Endothelial cell of umbilical vein (primary cell): ENCODE measurements around the gene NUP205. TPM values are rescaled to one million over a fixed set of nuclear protein-coding genes. Genes with fewer than 3 reads are reported as not detected.

Source experiments
- BruUV-seq: library from RNA; stranded (reverse); fragments of 400-500 nt; replicated peaks from 2 replicates; lab custom pipeline; 2021; lab: Mats Ljungman, UMichigan
- CTCF ChIA-PET: fragments of 300-600, 350-600 bp; sonication (Branson Sonifier 250); formaldehyde crosslinking; loops from one replicate; lab custom pipeline; 2021; ENCODE audit warnings: antibody characterized with exemption, inconsistent platforms; lab: Charles Lee
- POLR2A ChIA-PET: fragments of 300-600, 350-600 bp; sonication (Branson Sonifier 250); formaldehyde crosslinking; loops from one replicate; lab custom pipeline; 2021; ENCODE audit warnings: antibody characterized with exemption, inconsistent platforms; lab: Charles Lee
- DNase-seq: peaks from one replicate; pipeline ENCODE4 v3.0.0-alpha.2; 2011; ENCODE audit warnings: low read depth, low spot score
- FAIRE-seq: peaks from 2 replicates; lab custom pipeline; 2011; peaks lifted over from hg19 to GRCh38; lab: Jason Lieb, UNC
- H2AFZ ChIP-seq: 2 replicates; pipeline ENCODE4 v1.6.0; 2012; ENCODE audit warnings: low read depth, low read length, control low read depth, inconsistent platforms
- H3K27ac ChIP-seq: 2 replicates; pipeline ENCODE4 v1.5.1; 2011; ENCODE audit warnings: low read depth, mild to moderate bottlenecking, control low read depth, low read length, moderate library complexity; ENCODE audit not compliant: insufficient read depth
- H3K27me3 ChIP-seq, 2 experiments: 2 replicates each; pipeline versions ENCODE4 v1.6.0 to v1.6.1; 2011; ENCODE audit warnings: low read length in 2 of 2, mixed read lengths in 1 of 2; ENCODE audit not compliant: control insufficient read depth in 2 of 2, insufficient read depth in 2 of 2
- H3K36me3 ChIP-seq, 2 experiments: 2 replicates in 1 of 2; 3 replicates in 1 of 2; pipeline ENCODE4 v1.5.1; 2011; ENCODE audit warnings: low read length in 2 of 2, mild to moderate bottlenecking in 1 of 2, moderate library complexity in 1 of 2; ENCODE audit not compliant: control insufficient read depth in 2 of 2, insufficient read depth in 2 of 2; ENCODE audit errors: extremely low read depth in 1 of 2
- H3K4me1 ChIP-seq: 3 replicates; pipeline ENCODE4 v1.5.1; 2011; ENCODE audit warnings: mild to moderate bottlenecking, low read length; ENCODE audit not compliant: control insufficient read depth, insufficient read depth; ENCODE audit errors: extremely low read depth
- H3K4me2 ChIP-seq: 2 replicates; pipeline ENCODE4 v1.6.1; 2011; ENCODE audit warnings: low read length, control low read depth, mixed read lengths; ENCODE audit not compliant: insufficient read depth
- H3K4me3 ChIP-seq, 3 experiments: fragments of 200-600 bp in 1 of 3; sonication (generic), shearing (Covaris generic) in 1 of 3; replicated peaks in 1 of 3; 2 replicates each; pipeline ENCODE4 v1.5.1; 2011 to 2016; ENCODE audit warnings: control low read depth in 3 of 3, low read length in 3 of 3, mild to moderate bottlenecking in 2 of 3, inconsistent platforms in 1 of 3, low read depth in 1 of 3, moderate library complexity in 1 of 3; ENCODE audit not compliant: insufficient read depth in 1 of 3
- H3K79me2 ChIP-seq: 2 replicates; pipeline ENCODE4 v1.6.0; 2012; ENCODE audit warnings: low read length, inconsistent platforms; ENCODE audit not compliant: control insufficient read depth, insufficient read depth
- H3K9ac ChIP-seq: replicated peaks from 2 replicates; pipeline ENCODE3; 2011; ENCODE audit warnings: low read length, control low read depth; ENCODE audit not compliant: insufficient read depth; ENCODE audit errors: extremely low read depth
- H3K9me1 ChIP-seq: replicated peaks from 3 replicates; pipeline ENCODE4 v1.6.0; 2011; ENCODE audit warnings: mild to moderate bottlenecking, low read length; ENCODE audit not compliant: control insufficient read depth, insufficient read depth; ENCODE audit errors: extremely low read depth
- H3K9me3 ChIP-seq: replicated peaks from 2 replicates; pipeline ENCODE4 v1.5.1; 2012; ENCODE audit warnings: low read length, inconsistent platforms; ENCODE audit not compliant: control insufficient read depth, insufficient read depth
- H4K20me1 ChIP-seq: replicated peaks from 2 replicates; pipeline ENCODE3; 2011; ENCODE audit warnings: mild to moderate bottlenecking, low read length; ENCODE audit not compliant: control insufficient read depth, insufficient read depth; ENCODE audit errors: extremely low read depth
- EZH2 ChIP-seq: IDR thresholded peaks from 2 replicates; pipeline ENCODE4 v1.6.1; 2012; ENCODE audit warnings: borderline replicate concordance, low read depth, mild to moderate bottlenecking, moderate library complexity, low read length, inconsistent platforms; ENCODE audit not compliant: severe bottlenecking
- FOS ChIP-seq: IDR thresholded peaks from 2 replicates; pipeline ENCODE4 v1.6.1; 2011; ENCODE audit warnings: mild to moderate bottlenecking, low read length, moderate library complexity, borderline replicate concordance; ENCODE audit not compliant: insufficient read depth
- GATA2 ChIP-seq: IDR thresholded peaks from 2 replicates; pipeline ENCODE4 v1.7.0; 2011; ENCODE audit warnings: low read depth, mild to moderate bottlenecking, moderate library complexity, mixed read lengths, low read length; ENCODE audit not compliant: insufficient read length, insufficient read depth
- JUN ChIP-seq: IDR thresholded peaks from 2 replicates; pipeline ENCODE4 v1.6.1; 2011; ENCODE audit warnings: borderline replicate concordance, low read depth; ENCODE audit not compliant: insufficient read length, insufficient read depth
- MYC ChIP-seq: IDR thresholded peaks from one replicate; pipeline ENCODE4 v1.6.1; 2011; ENCODE audit warnings: mild to moderate bottlenecking, low read depth, low read length
- POLR2A ChIP-seq: IDR thresholded peaks from 2 replicates; pipeline ENCODE4 v1.6.1; 2012; ENCODE audit warnings: low read depth, mild to moderate bottlenecking, control low read depth, low read length
- POLR2AphosphoS5 ChIP-seq: IDR thresholded peaks from 2 replicates; pipeline ENCODE4 v1.6.1; 2012; ENCODE audit warnings: low read depth, mild to moderate bottlenecking, control low read depth, low read length, moderate library complexity; ENCODE audit not compliant: insufficient read depth
- dilution Hi-C: fragments of 300-500 bp; cut with MboI; formaldehyde crosslinking; loops from one replicate; pipeline ENCODE4 v1.15.0; 2019; ENCODE audit warnings: low sequenced_read_pairs; ENCODE audit not compliant: extremely low pct_ligation_motif_present
- intact Hi-C: fragments of 100-400 bp; cut with micrococcal nuclease; formaldehyde crosslinking; loops from one replicate; pipeline ENCODE4 v1.10.0; 2022
- polyA plus RNA-seq, 4 experiments: library from polyadenylated mRNA; depleted of rRNA in 3 of 4; stranded (reverse) in 3 of 4; unstranded in 1 of 4; fragments of >200 nt; gene quantifications; 2 replicates each; pipeline versions ENCODE4 v1.2.1 to v1.2.3, GENCODE V29; 2011 to 2012; ENCODE audit warnings: missing spikeins in 1 of 4
- total RNA-seq: library from RNA; stranded (reverse); gene quantifications from 2 replicates; pipeline ENCODE4 v1.2.3, GENCODE V29; 2021
- TF ChIP-seq, protein P1 (sequence below): IDR thresholded peaks from 2 replicates; pipeline ENCODE4 v1.6.1; 2011; ENCODE audit not compliant: insufficient read depth, insufficient read length
- TF ChIP-seq, protein P2 (sequence below), 2 donors: IDR thresholded peaks; 1 replicate in 1 of 2; 2 replicates in 1 of 2; pipeline ENCODE4 v1.5.1; 2011; ENCODE audit warnings: low read length in 2 of 2, mild to moderate bottlenecking in 2 of 2, moderate library complexity in 2 of 2, control low read depth in 1 of 2, inconsistent platforms in 1 of 2, low read depth in 1 of 2; ENCODE audit not compliant: insufficient read depth in 1 of 2; ENCODE audit errors: extremely low read depth in 1 of 2

Gene NUP205
- total and polyA plus RNA-seq, 2 donors (not counting 3 experiments of a cell fraction or from before 2014, with no cell fraction given): 48.8 to 81.3 TPM

DNA sequence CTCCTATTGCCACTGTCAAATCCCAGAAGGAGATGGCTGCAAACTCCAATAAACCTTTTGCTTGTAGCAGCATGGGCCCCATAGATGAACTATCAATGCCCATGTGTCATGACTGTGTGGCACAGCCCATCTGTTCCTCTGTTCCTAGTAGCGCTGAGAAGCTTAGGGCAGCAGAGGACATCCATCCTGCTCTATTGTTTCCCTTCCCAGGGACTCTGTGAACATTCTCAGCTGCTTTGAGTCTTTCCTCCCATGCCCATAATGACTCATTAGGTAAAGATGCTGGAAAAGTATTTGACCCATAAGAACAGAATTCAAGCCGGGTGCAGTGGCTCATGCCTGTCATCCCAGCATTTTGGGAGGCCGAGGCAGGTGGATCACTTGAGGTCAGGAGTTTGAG is 132.8 kb downstream of the NUP205 start:
- H3K36me3 ChIP-seq: no peaks in the 10 kb centered on the region
- no peaks in the 10 kb centered on the region for H3K9me1 ChIP-seq
- no peak overlapping the region for H3K4me2 ChIP-seq
- peak; percentile 49 for DNase-seq
- peaks cover 18% of the 10 kb centered on the region for H3K4me1 ChIP-seq
- no peaks in the 10 kb centered on the region for H3K9me3 ChIP-seq
- BruUV-seq: no TSS peak
- H3K79me2 ChIP-seq: no peaks in the 10 kb centered on the region
- no peak overlapping the region for H3K9ac ChIP-seq
- H3K4me3 ChIP-seq: no peak overlapping the region
- H4K20me1 ChIP-seq: no peaks in the 10 kb centered on the region
- intact Hi-C loops: no loop called here
- TF ChIP-seq EZH2: no peak
- TF ChIP-seq POLR2AphosphoS5: no peak
- peak; percentile 52 for TF ChIP-seq FOS
- TF ChIP-seq JUN: peak; percentile 33
- TF ChIP-seq GATA2: no peak
- TF ChIP-seq POLR2A: no peak
- TF ChIP-seq, protein P1, sequence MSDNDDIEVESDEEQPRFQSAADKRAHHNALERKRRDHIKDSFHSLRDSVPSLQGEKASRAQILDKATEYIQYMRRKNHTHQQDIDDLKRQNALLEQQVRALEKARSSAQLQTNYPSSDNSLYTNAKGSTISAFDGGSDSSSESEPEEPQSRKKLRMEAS: no peak
- TF ChIP-seq, protein P2, sequence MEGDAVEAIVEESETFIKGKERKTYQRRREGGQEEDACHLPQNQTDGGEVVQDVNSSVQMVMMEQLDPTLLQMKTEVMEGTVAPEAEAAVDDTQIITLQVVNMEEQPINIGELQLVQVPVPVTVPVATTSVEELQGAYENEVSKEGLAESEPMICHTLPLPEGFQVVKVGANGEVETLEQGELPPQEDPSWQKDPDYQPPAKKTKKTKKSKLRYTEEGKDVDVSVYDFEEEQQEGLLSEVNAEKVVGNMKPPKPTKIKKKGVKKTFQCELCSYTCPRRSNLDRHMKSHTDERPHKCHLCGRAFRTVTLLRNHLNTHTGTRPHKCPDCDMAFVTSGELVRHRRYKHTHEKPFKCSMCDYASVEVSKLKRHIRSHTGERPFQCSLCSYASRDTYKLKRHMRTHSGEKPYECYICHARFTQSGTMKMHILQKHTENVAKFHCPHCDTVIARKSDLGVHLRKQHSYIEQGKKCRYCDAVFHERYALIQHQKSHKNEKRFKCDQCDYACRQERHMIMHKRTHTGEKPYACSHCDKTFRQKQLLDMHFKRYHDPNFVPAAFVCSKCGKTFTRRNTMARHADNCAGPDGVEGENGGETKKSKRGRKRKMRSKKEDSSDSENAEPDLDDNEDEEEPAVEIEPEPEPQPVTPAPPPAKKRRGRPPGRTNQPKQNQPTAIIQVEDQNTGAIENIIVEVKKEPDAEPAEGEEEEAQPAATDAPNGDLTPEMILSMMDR (IDR thresholded peaks at IDR 0.05; ENCODE audit: extremely low read depth in 1 of 2, insufficient read depth in 1 of 2, low read depth in 1 of 2, low read length in 2 of 2): no peak
- no peak for TF ChIP-seq MYC
- FAIRE-seq: peak; percentile 84
- H2AFZ ChIP-seq: no peak overlapping the region
- dilution Hi-C loops: no loop called here
- ChIA-PET POLR2A (no interaction called here), CTCF (interaction anchor here (1.9 to 2.3 kb wide), 2 partner anchors 17 to 28 kb away, joined by 5 to 10 read pairs; partner anchors contain the start of gene STMP1)
- H3K27me3 ChIP-seq: no peaks in the 10 kb centered on the region
- no peak overlapping the region for H3K27ac ChIP-seq
